Measurements from ENCODE around the gene ALG8.

DNA sequence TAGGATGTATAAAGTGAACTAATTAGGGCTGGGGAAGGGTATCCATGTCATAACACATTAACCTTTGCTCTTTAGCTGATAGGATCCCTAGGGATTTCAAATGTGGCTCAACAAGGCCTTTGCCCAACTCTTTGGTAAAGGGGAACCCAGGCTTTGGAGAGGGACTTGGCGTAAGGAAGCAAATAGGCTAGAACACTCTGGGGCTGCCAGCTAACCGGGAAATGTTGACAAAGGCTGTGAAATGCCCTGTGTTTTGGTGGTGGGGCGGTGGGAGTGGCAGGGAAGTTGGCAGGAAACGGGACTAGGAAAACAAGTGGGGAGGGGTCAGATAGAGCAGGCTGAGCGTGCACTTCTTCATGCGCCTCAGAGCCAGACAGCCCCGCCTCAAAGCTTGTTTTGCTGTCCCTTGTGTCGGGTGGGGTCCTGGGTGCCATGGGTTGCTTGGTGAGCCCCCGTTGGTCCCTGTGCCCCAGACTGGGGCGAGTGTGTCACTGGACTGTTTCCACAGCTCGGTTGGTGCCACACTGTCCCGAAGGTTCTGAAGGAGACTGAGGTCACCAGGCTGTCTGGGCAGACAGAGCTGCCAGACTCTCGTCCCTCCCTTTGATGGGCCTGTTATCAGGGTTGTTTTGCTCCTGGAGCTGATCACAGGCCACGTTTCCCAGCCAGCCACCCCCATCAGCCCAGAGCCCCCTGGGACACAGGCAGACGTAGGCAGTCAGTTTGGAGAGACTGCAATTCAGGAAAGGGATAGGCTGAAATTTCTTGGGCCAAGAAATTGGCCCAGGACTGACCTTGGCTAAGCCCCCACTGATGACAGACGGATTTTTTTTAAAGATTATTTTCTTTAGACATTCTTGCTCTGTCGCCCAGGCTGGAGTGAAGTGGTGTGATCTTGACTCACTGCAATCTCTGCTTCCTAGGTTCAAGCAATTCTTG is 29.4 kb upstream of the ALG8 start:
- TF ChIP-seq CTCF (IDR thresholded peaks at IDR 0.05) (no peak), REST (IDR thresholded peaks at IDR 0.05; ENCODE audit: low read depth, low read length) (no peak), TEAD4 (IDR thresholded peaks at IDR 0.05; ENCODE audit: borderline replicate concordance, insufficient read depth) (no peak), NRF1 (IDR thresholded peaks at IDR 0.05; ENCODE audit: low read depth, low read length) (no peak), TAF1 (IDR thresholded peaks at IDR 0.05; ENCODE audit: borderline replicate concordance, low read depth, low read length) (no peak), RAD21 (IDR thresholded peaks at IDR 0.05; ENCODE audit: low read length) (no peak), SMC3 (IDR thresholded peaks at IDR 0.05; ENCODE audit: low read depth, low read length) (no peak), CHD2 (IDR thresholded peaks at IDR 0.05; ENCODE audit: low read length, partially characterized antibody) (no peak), GATA2 (CRISPR knock-in tag; IDR thresholded peaks at IDR 0.05) (no peak), SIN3A (IDR thresholded peaks at IDR 0.05; ENCODE audit: borderline replicate concordance, low read depth, low read length) (no peak), EZH2phosphoT487 (IDR thresholded peaks at IDR 0.05; ENCODE audit: borderline replicate concordance, low read depth) (no peak), ZBTB33 (IDR thresholded peaks at IDR 0.05; ENCODE audit: borderline replicate concordance, low read depth) (no peak), GABPA (IDR thresholded peaks at IDR 0.05; ENCODE audit: low read depth) (no peak), MAX (IDR thresholded peaks at IDR 0.05; ENCODE audit: low read depth) (no peak)
